Measurements from ENCODE around the gene PPM1L.

DNA sequence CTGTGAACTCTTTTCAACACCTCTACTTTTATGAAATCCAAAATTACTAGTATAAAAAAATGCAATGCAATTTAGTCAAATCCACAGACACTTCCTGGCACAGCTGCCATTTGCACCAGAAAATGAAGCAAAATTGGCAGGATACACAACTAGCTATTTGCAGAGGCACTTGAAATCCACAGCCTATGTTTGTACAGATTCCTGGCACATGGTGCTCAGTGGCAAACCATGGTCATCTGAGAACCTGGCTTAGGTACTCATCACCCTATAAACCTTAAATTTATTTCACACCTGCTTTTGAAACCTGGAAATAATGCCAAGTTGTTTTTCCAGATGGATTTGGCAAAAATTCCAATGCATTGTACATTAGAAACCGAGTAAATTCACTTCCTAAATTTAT is 20.2 kb upstream of the PPM1L start:
- TF ChIP-seq, protein P1, sequence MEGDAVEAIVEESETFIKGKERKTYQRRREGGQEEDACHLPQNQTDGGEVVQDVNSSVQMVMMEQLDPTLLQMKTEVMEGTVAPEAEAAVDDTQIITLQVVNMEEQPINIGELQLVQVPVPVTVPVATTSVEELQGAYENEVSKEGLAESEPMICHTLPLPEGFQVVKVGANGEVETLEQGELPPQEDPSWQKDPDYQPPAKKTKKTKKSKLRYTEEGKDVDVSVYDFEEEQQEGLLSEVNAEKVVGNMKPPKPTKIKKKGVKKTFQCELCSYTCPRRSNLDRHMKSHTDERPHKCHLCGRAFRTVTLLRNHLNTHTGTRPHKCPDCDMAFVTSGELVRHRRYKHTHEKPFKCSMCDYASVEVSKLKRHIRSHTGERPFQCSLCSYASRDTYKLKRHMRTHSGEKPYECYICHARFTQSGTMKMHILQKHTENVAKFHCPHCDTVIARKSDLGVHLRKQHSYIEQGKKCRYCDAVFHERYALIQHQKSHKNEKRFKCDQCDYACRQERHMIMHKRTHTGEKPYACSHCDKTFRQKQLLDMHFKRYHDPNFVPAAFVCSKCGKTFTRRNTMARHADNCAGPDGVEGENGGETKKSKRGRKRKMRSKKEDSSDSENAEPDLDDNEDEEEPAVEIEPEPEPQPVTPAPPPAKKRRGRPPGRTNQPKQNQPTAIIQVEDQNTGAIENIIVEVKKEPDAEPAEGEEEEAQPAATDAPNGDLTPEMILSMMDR (conservative IDR thresholded peaks at IDR 0.05; ENCODE audit: low read depth, low read length), result no peak
- TF ChIP-seq EZH2 (IDR thresholded peaks at IDR 0.05; ENCODE audit: borderline replicate concordance, low read depth, low read length, poor library complexity, severe bottlenecking), result no peak
